GM20431 (cell line): Measurements from ENCODE around the gene ACTN2.

ENCODE experiments used
- in situ Hi-C: fragments of 300-500 bp; cut with MseI, MboI; formaldehyde crosslinking; loops from one replicate; pipeline ENCODE4 v1.15.0; 2020; ENCODE audit warnings: low sequenced_read_pairs; ENCODE audit not compliant: unreplicated experiment

The ACTN2 gene

GRCh38 chr1:236808005-236808404 lies 121.7 kb downstream of the ACTN2 start:
- in situ Hi-C loops = no loop called here

- in situ Hi-C loops = no loop called here
These were observed 122.3 kb downstream of the ACTN2 start for GRCh38 chr1:236808564-236809130.

- in situ Hi-C loops = no loop called here
These were observed 122.8 kb downstream of the ACTN2 start for GRCh38 chr1:236809148-236809547.

- in situ Hi-C loops = no loop called here
These were observed 123.7 kb downstream of the ACTN2 start for GRCh38 chr1:236810018-236810417.

- in situ Hi-C loops = no loop called here
These were observed 126.2 kb downstream of the ACTN2 start for GRCh38 chr1:236812334-236813030.
